H9 (cell line): Measurements from ENCODE around the gene LARP4B. TPM values are rescaled to one million over a fixed set of nuclear protein-coding genes. Genes with fewer than 3 reads are reported as not detected.

Source experiments
- DNase-seq: peaks from one replicate; pipeline ENCODE4 v3.0.0-alpha.2; 2017
- H2AFZ ChIP-seq: one replicate; pipeline ENCODE4 v1.6.1; 2013; ENCODE audit warnings: mild to moderate bottlenecking, low read length, control low read depth, moderate library complexity
- H2AK5ac ChIP-seq: 2 replicates; pipeline ENCODE4 v1.6.1; 2013; ENCODE audit warnings: low read length, control low read depth, mixed read lengths; ENCODE audit not compliant: insufficient read length
- H2BK120ac ChIP-seq: one replicate; pipeline ENCODE4 v1.6.1; 2013; ENCODE audit warnings: low read depth, mild to moderate bottlenecking, low read length, control low read depth, inconsistent platforms; ENCODE audit not compliant: poor library complexity, severe bottlenecking
- H2BK12ac ChIP-seq: 2 replicates; pipeline ENCODE4 v1.6.1; 2013; ENCODE audit warnings: low read length, control low read depth, mixed read lengths, low read depth; ENCODE audit not compliant: insufficient read length
- H2BK15ac ChIP-seq: 2 replicates; pipeline ENCODE4 v1.6.1; 2013; ENCODE audit warnings: low read depth, low read length, control low read depth
- H2BK20ac ChIP-seq: one replicate; pipeline ENCODE4 v1.6.1; 2013; ENCODE audit warnings: low read depth, mild to moderate bottlenecking, low read length, control low read depth, inconsistent platforms; ENCODE audit not compliant: poor library complexity, severe bottlenecking
- H2BK5ac ChIP-seq: 2 replicates; pipeline ENCODE4 v1.6.1; 2013; ENCODE audit warnings: low read length, control low read depth, mixed read lengths; ENCODE audit not compliant: insufficient read length
- H3K14ac ChIP-seq: 2 replicates; pipeline ENCODE4 v1.6.1; 2013; ENCODE audit warnings: low read length, control low read depth; ENCODE audit not compliant: insufficient read depth
- H3K18ac ChIP-seq: 2 replicates; pipeline ENCODE4 v1.6.1; 2013; ENCODE audit warnings: low read depth, mild to moderate bottlenecking, mixed read lengths, low read length, control low read depth; ENCODE audit not compliant: insufficient read length
- H3K23ac ChIP-seq: 2 replicates; pipeline ENCODE4 v1.6.1; 2013; ENCODE audit warnings: low read length, control low read depth, mixed read lengths, low read depth; ENCODE audit not compliant: insufficient read length
- H3K23me2 ChIP-seq: 2 replicates; pipeline ENCODE4 v1.6.1; 2013; ENCODE audit warnings: low read depth, mild to moderate bottlenecking, mixed read lengths, low read length, control low read depth; ENCODE audit not compliant: insufficient read length, poor library complexity, severe bottlenecking
- H3K27ac ChIP-seq: 2 replicates; pipeline ENCODE4 v1.5.1; 2013; ENCODE audit warnings: low read length, control low read depth, mixed read lengths, low read depth; ENCODE audit not compliant: insufficient read length
- H3K27me3 ChIP-seq: 2 replicates; pipeline ENCODE4 v1.6.1; 2013; ENCODE audit warnings: low read length, control low read depth, inconsistent platforms; ENCODE audit not compliant: insufficient read depth
- H3K4ac ChIP-seq: 2 replicates; pipeline ENCODE4 v1.6.1; 2013; ENCODE audit warnings: low read depth, mild to moderate bottlenecking, control low read depth, inconsistent platforms, low read length, moderate library complexity
- H3K4me1 ChIP-seq: 2 replicates; pipeline ENCODE4 v1.6.1; 2013; ENCODE audit warnings: low read length, control low read depth, inconsistent platforms; ENCODE audit not compliant: insufficient read depth
- H3K4me2 ChIP-seq: 2 replicates; pipeline ENCODE4 v1.6.1; 2013; ENCODE audit warnings: low read length, control low read depth, mixed read lengths; ENCODE audit not compliant: insufficient read length, insufficient read depth
- H3K56ac ChIP-seq: 2 replicates; pipeline ENCODE4 v1.6.1; 2013; ENCODE audit warnings: low read depth, mild to moderate bottlenecking, mixed read lengths, low read length, control low read depth; ENCODE audit not compliant: insufficient read length
- H3K79me1 ChIP-seq: 2 replicates; pipeline ENCODE4 v1.6.1; 2013; ENCODE audit warnings: low read depth, mild to moderate bottlenecking, moderate library complexity, low read length, control low read depth, inconsistent platforms; ENCODE audit not compliant: insufficient read depth, poor library complexity, severe bottlenecking
- H3K79me2 ChIP-seq: 2 replicates; pipeline ENCODE4 v1.6.1; 2013; ENCODE audit warnings: low read length, control low read depth, inconsistent platforms; ENCODE audit not compliant: insufficient read depth
- H3K9ac ChIP-seq: 2 replicates; pipeline ENCODE4 v1.6.1; 2013; ENCODE audit warnings: low read length, control low read depth, mixed read lengths; ENCODE audit not compliant: insufficient read length; ENCODE audit errors: extremely low read depth
- H3K9me3 ChIP-seq: one replicate; pipeline ENCODE4 v1.6.1; 2013; ENCODE audit warnings: low read depth, low read length, inconsistent platforms; ENCODE audit not compliant: control insufficient read depth
- H3T11ph ChIP-seq: one replicate; pipeline ENCODE4 v1.6.1; 2013; ENCODE audit warnings: mild to moderate bottlenecking, low read length, control low read depth, inconsistent platforms
- H4K20me1 ChIP-seq: one replicate; pipeline ENCODE4 v1.6.1; 2013; ENCODE audit not compliant: control insufficient read depth, insufficient read length, insufficient read depth
- H4K5ac ChIP-seq: 2 replicates; pipeline ENCODE4 v1.6.1; 2013; ENCODE audit warnings: low read depth, mild to moderate bottlenecking, mixed read lengths, low read length, control low read depth; ENCODE audit not compliant: insufficient read length
- H4K8ac ChIP-seq: replicated peaks from 2 replicates; pipeline ENCODE4 v1.6.1; 2013; ENCODE audit warnings: low read length, control low read depth, mixed read lengths, low read depth; ENCODE audit not compliant: insufficient read length
- H4K91ac ChIP-seq: 2 replicates; pipeline ENCODE4 v1.6.1; 2013; ENCODE audit warnings: low read depth, mild to moderate bottlenecking, moderate library complexity, mixed read lengths, low read length, control low read depth; ENCODE audit not compliant: insufficient read length
- H3K27ac Mint-ChIP-seq, 3 experiments: 2 replicates in 2 of 3; 3 replicates in 1 of 3; pipeline ENCODE4 v1.8.0; 2020 to 2021; ENCODE audit warnings: mixed read lengths in 3 of 3, mild to moderate bottlenecking in 1 of 3, moderate library complexity in 1 of 3
- H3K27me3 Mint-ChIP-seq: 2 replicates; pipeline ENCODE4 v1.8.0; 2021; ENCODE audit warnings: low read depth, mild to moderate bottlenecking, moderate library complexity, mixed read lengths
- H3K36me3 Mint-ChIP-seq, 3 experiments: 2 replicates in 2 of 3; 3 replicates in 1 of 3; pipeline ENCODE4 v1.8.0; 2020 to 2021; ENCODE audit warnings: low read depth in 3 of 3, mixed read lengths in 3 of 3; ENCODE audit not compliant: insufficient read depth in 1 of 3
- H3K4me1 Mint-ChIP-seq, 2 experiments: 2 replicates each; pipeline ENCODE4 v1.8.0; 2020; ENCODE audit warnings: mixed read lengths in 2 of 2
- H3K4me3 Mint-ChIP-seq, 2 experiments: 2 replicates in 1 of 2; 3 replicates in 1 of 2; pipeline ENCODE4 v1.8.0; 2020 to 2021; ENCODE audit warnings: mild to moderate bottlenecking in 2 of 2, mixed read lengths in 2 of 2, moderate library complexity in 1 of 2
- H3K9me3 Mint-ChIP-seq, 2 experiments: 2 replicates in 1 of 2; 3 replicates in 1 of 2; pipeline ENCODE4 v1.8.0; 2020; ENCODE audit warnings: mild to moderate bottlenecking in 2 of 2, mixed read lengths in 2 of 2, moderate library complexity in 1 of 2
- WGBS: extraction: QIAGEN DNeasy Blood & Tissue Kit; methylation state at CpG from one replicate; pipeline ENCODE4 v1.1.7; 2013; ENCODE audit warnings: missing lambda C conversion rate, low lambda C conversion rate, mixed read lengths; ENCODE audit not compliant: insufficient read length; ENCODE audit errors: extremely low coverage; 5-methylcytosine and 5-hydroxymethylcytosine counted together
- total RNA-seq: library from RNA; stranded (reverse); gene quantifications from 2 replicates; pipeline ENCODE4 v1.2.1, GENCODE V29; 2021
- TF ChIP-seq, protein P1 (sequence below): fragments of 200-600 bp; sonication (generic); conservative IDR thresholded peaks from 3 replicates; pipeline ENCODE4 v1.8.0; 2021; ENCODE audit warnings: antibody characterized with exemption, mild to moderate bottlenecking

LARP4B gene
- total RNA-seq, 1 experiment from 2014 or later, result 88.9 TPM

DNA sequence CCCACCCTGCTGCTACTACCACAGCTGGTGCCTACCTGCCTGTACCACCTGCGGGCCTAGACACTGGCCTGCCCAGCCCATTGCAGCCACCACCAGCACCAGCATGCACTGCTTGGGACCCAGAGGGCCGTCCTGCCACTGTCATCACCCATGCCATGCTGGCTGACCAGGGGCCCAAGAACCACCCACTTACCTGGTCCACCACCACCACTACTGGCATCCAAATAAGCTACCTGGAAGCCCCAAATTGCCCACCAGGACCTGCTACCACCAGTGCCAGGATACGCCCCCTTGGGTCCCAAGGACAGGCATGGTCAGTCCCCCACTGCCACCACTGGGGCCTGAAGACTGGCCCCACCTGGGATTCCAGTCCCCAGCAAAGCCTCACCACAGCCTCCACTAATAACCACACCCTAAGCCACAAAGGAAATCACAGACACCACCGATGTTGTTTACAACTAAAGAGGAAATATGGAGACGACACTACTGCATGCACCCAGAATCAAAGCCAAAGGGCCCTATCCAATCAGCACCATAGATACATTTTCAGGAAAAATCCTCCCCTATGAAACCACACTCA lies 171.5 kb downstream of the LARP4B start:
- Histone ChIP-seq H3K4me2 (no peak overlapping the region), H2BK15ac (no peak overlapping the region), H2BK12ac (no peak overlapping the region), H3K9me3 (no peaks in the 10 kb centered on the region), H3K4me1 (no peaks in the 10 kb centered on the region), H2AFZ (no peak overlapping the region), H4K20me1 (no peaks in the 10 kb centered on the region), H2AK5ac (no peak overlapping the region), H3K79me1 (no peaks in the 10 kb centered on the region), H3K18ac (no peak overlapping the region), H3K79me2 (no peaks in the 10 kb centered on the region), H4K8ac (no peak overlapping the region), H3K23ac (no peak overlapping the region), H3K27me3 (no peaks in the 10 kb centered on the region), H3K9ac (no peak overlapping the region), H3T11ph (no peak overlapping the region), H2BK120ac (no peak overlapping the region), H4K5ac (no peak overlapping the region), H3K4ac (no peak overlapping the region), H3K23me2 (no peaks in the 10 kb centered on the region), H3K27ac (no peak overlapping the region), H2BK20ac (no peak overlapping the region), H2BK5ac (no peak overlapping the region), H3K14ac (no peak overlapping the region; the same call in 1 of the 2 replicates), H4K91ac (no peak overlapping the region), H3K56ac (no peak overlapping the region)
- H3K4me1 Mint-ChIP-seq, result no peaks in the 10 kb centered on the region
- DNase-seq, result no peak
- H3K27me3 Mint-ChIP-seq, result peaks cover 24% of the 10 kb centered on the region
- H3K4me3 Mint-ChIP-seq, result no peak overlapping the region
- H3K9me3 Mint-ChIP-seq, result peaks cover 12 to 18% of the 10 kb centered on the region in 2 experiments; a peak in 4 of 5 replicates
- TF ChIP-seq, protein P1, sequence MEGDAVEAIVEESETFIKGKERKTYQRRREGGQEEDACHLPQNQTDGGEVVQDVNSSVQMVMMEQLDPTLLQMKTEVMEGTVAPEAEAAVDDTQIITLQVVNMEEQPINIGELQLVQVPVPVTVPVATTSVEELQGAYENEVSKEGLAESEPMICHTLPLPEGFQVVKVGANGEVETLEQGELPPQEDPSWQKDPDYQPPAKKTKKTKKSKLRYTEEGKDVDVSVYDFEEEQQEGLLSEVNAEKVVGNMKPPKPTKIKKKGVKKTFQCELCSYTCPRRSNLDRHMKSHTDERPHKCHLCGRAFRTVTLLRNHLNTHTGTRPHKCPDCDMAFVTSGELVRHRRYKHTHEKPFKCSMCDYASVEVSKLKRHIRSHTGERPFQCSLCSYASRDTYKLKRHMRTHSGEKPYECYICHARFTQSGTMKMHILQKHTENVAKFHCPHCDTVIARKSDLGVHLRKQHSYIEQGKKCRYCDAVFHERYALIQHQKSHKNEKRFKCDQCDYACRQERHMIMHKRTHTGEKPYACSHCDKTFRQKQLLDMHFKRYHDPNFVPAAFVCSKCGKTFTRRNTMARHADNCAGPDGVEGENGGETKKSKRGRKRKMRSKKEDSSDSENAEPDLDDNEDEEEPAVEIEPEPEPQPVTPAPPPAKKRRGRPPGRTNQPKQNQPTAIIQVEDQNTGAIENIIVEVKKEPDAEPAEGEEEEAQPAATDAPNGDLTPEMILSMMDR, result no peak
- no peak overlapping the region for H3K27ac Mint-ChIP-seq
- H3K36me3 Mint-ChIP-seq, result peaks cover 0 to 2% (median 0%) of the 10 kb centered on the region in 3 experiments; a peak in 2 of 7 replicates
- no CpG with 5 or more reads among the region's 5 CpGs for WGBS

Other genes with a start within 250 kb of the LARP4B start
- 7.6 and 7.9 TPM in 2 replicates for gene DIP2C, start 242.0 kb downstream of the LARP4B start, total RNA-seq
- 131 and 134 TPM in 2 replicates for gene GTPBP4, start 56.7 kb upstream of the LARP4B start, total RNA-seq
- not detected in 2 replicates for gene IDI2, start 94.2 kb upstream of the LARP4B start, total RNA-seq
- 40.8 and 44.7 TPM in 2 replicates for gene IDI1, start 117.4 kb upstream of the LARP4B start, total RNA-seq
- 13.1 and 14.0 TPM in 2 replicates for gene WDR37, start 124.7 kb upstream of the LARP4B start, total RNA-seq